ACC112 (cell line): ENCODE measurements around the gene FOXO1.
"Not testable (repeated sequence)": the region's sequence is repeated elsewhere in the genome, so short reads cannot be mapped to it uniquely, and the experiment has no call there.

Experiments
- H2AFZ ChIP-seq: fragments of 200-600 bp; sonication (generic); one replicate; pipeline ENCODE4 v1.6.0; 2017; ENCODE audit warnings: antibody characterized with exemption, low read length; ENCODE audit not compliant: unreplicated experiment
- H3K27ac ChIP-seq: fragments of 200-600 bp; sonication (generic); 2 replicates; pipeline ENCODE4 v1.5.1; 2014; ENCODE audit warnings: low read depth, mild to moderate bottlenecking, antibody characterized with exemption, low read length, moderate library complexity
- H3K27me3 ChIP-seq: fragments of 200-600 bp; sonication (generic); 2 replicates; pipeline ENCODE4 v1.6.1; 2014; ENCODE audit warnings: mild to moderate bottlenecking, antibody characterized with exemption, low read length, moderate library complexity, mixed read lengths; ENCODE audit not compliant: insufficient read depth
- H3K36me3 ChIP-seq: fragments of 200-600 bp; sonication (generic); 2 replicates; pipeline ENCODE4 v1.6.1; 2016; ENCODE audit warnings: mild to moderate bottlenecking, antibody characterized with exemption, low read length, moderate library complexity, mixed read lengths; ENCODE audit not compliant: insufficient read depth
- H3K4me1 ChIP-seq: fragments of 200-600 bp; sonication (generic); one replicate; pipeline ENCODE4 v1.6.1; 2016; ENCODE audit warnings: low read length, mixed read lengths; ENCODE audit not compliant: insufficient read depth, unreplicated experiment, control insufficient read depth
- H3K4me3 ChIP-seq: fragments of 200-600 bp; sonication (generic); 2 replicates; pipeline ENCODE4 v1.5.1; 2014; ENCODE audit warnings: mild to moderate bottlenecking, low read depth, low read length
- H3K79me2 ChIP-seq: fragments of 200-600 bp; sonication (generic); one replicate; pipeline ENCODE4 v1.6.0; 2016; ENCODE audit warnings: low read length; ENCODE audit not compliant: control insufficient read depth, unreplicated experiment, insufficient read depth

Gene FOXO1

GRCh38 chr13:40666045-40666932 is at the start of gene FOXO1:
FOXO1 (minus strand) TSS chr13:40666641; CDS start chr13:40666212, 429 bp downstream.
- no peaks in the 10 kb centered on the region for H3K4me1 ChIP-seq
- no peaks in the 10 kb centered on the region for H3K36me3 ChIP-seq
- H3K79me2 ChIP-seq: peaks cover 32% of the 10 kb centered on the region
- H3K4me3 ChIP-seq: peak within 1 kb of the TSS; percentile 93
- peak within 1 kb of the TSS; percentile 74 for H3K27ac ChIP-seq
- peak within 1 kb of the TSS; percentile 51 for H2AFZ ChIP-seq
- no peaks in the 10 kb centered on the region for H3K27me3 ChIP-seq

- not testable (repeated sequence) for H3K27ac ChIP-seq, H3K27me3 ChIP-seq, H3K4me3 ChIP-seq, H3K79me2 ChIP-seq, H2AFZ ChIP-seq, H3K4me1 ChIP-seq, H3K36me3 ChIP-seq
Measured at GRCh38 chr13:40714433-40714832, 48.0 kb upstream of the FOXO1 start.

GRCh38 chr13:40706439-40706838 is 40.0 kb upstream of the FOXO1 start:
- H3K79me2 ChIP-seq: no peaks in the 10 kb centered on the region
- no peaks in the 10 kb centered on the region for H3K36me3 ChIP-seq
- no peak overlapping the region for H3K27ac ChIP-seq
- no peak overlapping the region for H2AFZ ChIP-seq
- H3K4me1 ChIP-seq: no peaks in the 10 kb centered on the region
- no peaks in the 10 kb centered on the region for H3K27me3 ChIP-seq
- H3K4me3 ChIP-seq: no peak overlapping the region

- Histone ChIP-seq H3K27me3 (no peaks in the 10 kb centered on the region), H2AFZ (no peak overlapping the region), H3K79me2 (no peaks in the 10 kb centered on the region), H3K4me1 (peaks cover 3% of the 10 kb centered on the region), H3K27ac (no peak overlapping the region), H3K4me3 (no peak overlapping the region), H3K36me3 (no peaks in the 10 kb centered on the region)
Measured at GRCh38 chr13:40697711-40698110, 31.3 kb upstream of the FOXO1 start.

GRCh38 chr13:40694426-40694825 is 28.0 kb upstream of the FOXO1 start:
- H3K27me3 ChIP-seq: no peaks in the 10 kb centered on the region
- no peaks in the 10 kb centered on the region for H3K79me2 ChIP-seq
- no peak overlapping the region for H3K4me3 ChIP-seq
- H2AFZ ChIP-seq: no peak overlapping the region
- H3K4me1 ChIP-seq: peaks cover 6% of the 10 kb centered on the region
- H3K27ac ChIP-seq: no peak overlapping the region
- H3K36me3 ChIP-seq: no peaks in the 10 kb centered on the region

- H3K4me1 ChIP-seq: peaks cover 6% of the 10 kb centered on the region
- H3K27me3 ChIP-seq: no peaks in the 10 kb centered on the region
- no peaks in the 10 kb centered on the region for H3K79me2 ChIP-seq
- H3K36me3 ChIP-seq: no peaks in the 10 kb centered on the region
- no peak overlapping the region for H3K27ac ChIP-seq
- H2AFZ ChIP-seq: no peak overlapping the region
- no peak overlapping the region for H3K4me3 ChIP-seq
Measured at GRCh38 chr13:40692946-40693345, 26.5 kb upstream of the FOXO1 start.

GRCh38 chr13:40688781-40689180 is 22.3 kb upstream of the FOXO1 start:
- no peak overlapping the region for H3K27ac ChIP-seq
- peaks cover 6% of the 10 kb centered on the region for H3K4me1 ChIP-seq

GRCh38 chr13:40682449-40683240 is 16.2 kb upstream of the FOXO1 start:
- Histone ChIP-seq H3K27me3 (no peaks in the 10 kb centered on the region), H2AFZ (no peak overlapping the region), H3K79me2 (no peaks in the 10 kb centered on the region), H3K27ac (no peak overlapping the region), H3K4me1 (no peaks in the 10 kb centered on the region), H3K4me3 (no peak overlapping the region), H3K36me3 (no peaks in the 10 kb centered on the region)

More at GRCh38 chr13:40688781-40689180, 22.3 kb upstream of the FOXO1 start:
- no peaks in the 10 kb centered on the region for H3K27me3 ChIP-seq
- no peak overlapping the region for H2AFZ ChIP-seq
- H3K36me3 ChIP-seq: no peaks in the 10 kb centered on the region
- no peaks in the 10 kb centered on the region for H3K79me2 ChIP-seq
- no peak overlapping the region for H3K4me3 ChIP-seq

GRCh38 chr13:40681341-40682146 is 15.1 kb upstream of the FOXO1 start:
- Histone ChIP-seq H3K36me3 (no peaks in the 10 kb centered on the region), H3K4me1 (no peaks in the 10 kb centered on the region), H2AFZ (no peak overlapping the region), H3K27ac (no peak overlapping the region), H3K27me3 (no peaks in the 10 kb centered on the region), H3K4me3 (no peak overlapping the region), H3K79me2 (no peaks in the 10 kb centered on the region)

- no peaks in the 10 kb centered on the region for H3K36me3 ChIP-seq
- no peak overlapping the region for H3K27ac ChIP-seq
- no peaks in the 10 kb centered on the region for H3K4me1 ChIP-seq
- H3K4me3 ChIP-seq: no peak overlapping the region
- no peaks in the 10 kb centered on the region for H3K27me3 ChIP-seq
- H3K79me2 ChIP-seq: no peaks in the 10 kb centered on the region
- no peak overlapping the region for H2AFZ ChIP-seq
Measured at GRCh38 chr13:40680659-40681323, 14.3 kb upstream of the FOXO1 start.
